ENCODE results near the gene SLC9A7.
A peak's percentile ranks its signal among the peaks of the same experiment; 100 is the strongest.
"Not testable (repeated sequence)": the region's sequence is repeated elsewhere in the genome, so short reads cannot be mapped to it uniquely, and the experiment has no call there.

The SLC9A7 gene

DNA sequence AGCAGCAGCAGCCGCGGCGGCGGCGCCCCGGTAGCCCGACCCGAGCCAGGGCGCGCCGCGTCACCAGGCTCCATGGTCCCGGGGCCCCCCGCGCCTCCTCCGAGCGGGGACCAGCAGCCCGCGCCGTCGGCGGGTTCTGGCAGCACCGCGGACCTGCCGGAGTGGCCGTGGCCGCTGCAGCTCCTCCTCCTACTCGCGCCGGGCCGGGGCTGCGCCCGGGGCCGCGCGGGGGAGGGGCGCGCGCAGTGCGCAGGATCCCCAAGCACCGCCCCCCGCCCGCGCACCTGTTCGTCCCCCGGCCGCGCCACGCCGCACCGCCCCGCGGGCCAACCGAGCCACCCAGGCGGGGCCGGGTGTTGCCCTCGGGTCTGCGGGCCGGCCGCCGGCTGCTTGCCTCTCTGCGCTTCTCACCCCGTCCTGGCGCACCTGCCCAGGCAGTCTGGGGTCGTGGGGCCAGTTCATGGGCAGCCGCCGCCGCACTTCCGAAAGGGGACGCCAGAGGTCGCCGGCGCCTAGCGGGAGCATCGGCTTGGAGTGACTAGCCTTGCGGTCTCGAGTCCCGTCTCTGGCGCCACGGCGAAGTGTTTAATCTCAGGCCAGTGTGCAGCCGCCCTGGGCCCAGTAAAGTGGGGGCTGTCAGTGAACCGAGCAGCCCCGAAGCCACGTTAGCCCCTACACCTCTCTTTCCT lies at the start of gene SLC9A7:
TSS of gene SLC9A7 (minus strand) at position 163 of the 689 bp plus-strand sequence. CDS start at position 74, 89 bp downstream.
- peak; percentile 80 for DNase-seq (ENCODE audit: low spot score)

DNA sequence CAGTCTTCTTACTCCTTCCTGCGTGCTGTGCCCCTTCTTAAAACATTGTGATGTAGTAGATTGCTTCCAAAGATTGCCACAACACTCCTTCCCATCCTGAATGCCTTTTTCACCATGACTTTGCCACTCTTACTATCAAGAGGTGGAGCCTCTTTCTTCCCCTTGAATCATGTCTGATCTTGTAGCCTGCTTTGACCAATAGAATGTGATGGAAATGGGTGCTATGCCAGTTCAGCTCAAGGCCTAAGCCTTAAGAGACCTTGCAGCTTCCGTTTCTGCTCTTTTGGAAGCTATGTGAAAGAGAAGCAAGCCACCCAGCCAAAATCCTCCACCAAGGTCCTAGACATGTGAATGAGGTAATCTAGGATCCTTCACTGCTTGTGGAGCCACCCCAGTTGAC lies 46.4 kb upstream of the SLC9A7 start:
- DNase-seq (ENCODE audit: low spot score) = no peak

DNA sequence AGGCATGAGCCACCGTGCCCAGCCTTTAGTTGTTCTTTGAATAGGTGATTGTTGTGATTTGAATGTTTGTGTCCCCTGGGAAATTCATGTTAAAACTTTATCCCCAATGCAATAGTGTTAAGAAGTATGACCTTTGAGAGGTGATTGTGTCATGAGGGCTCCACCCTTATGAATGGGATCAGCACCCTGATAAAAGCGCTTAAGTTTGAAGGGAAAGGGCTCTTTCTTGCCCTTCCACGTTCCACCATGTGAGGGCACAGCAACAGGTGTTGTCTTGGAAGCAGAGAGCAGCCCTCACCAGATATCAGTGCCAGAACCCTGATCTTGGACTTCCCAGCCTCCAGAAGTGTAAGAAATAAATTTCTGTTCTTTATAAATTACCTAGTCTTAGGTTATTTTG lies 44.2 kb upstream of the SLC9A7 start:
- DNase-seq (ENCODE audit: low spot score) = no peak

DNA sequence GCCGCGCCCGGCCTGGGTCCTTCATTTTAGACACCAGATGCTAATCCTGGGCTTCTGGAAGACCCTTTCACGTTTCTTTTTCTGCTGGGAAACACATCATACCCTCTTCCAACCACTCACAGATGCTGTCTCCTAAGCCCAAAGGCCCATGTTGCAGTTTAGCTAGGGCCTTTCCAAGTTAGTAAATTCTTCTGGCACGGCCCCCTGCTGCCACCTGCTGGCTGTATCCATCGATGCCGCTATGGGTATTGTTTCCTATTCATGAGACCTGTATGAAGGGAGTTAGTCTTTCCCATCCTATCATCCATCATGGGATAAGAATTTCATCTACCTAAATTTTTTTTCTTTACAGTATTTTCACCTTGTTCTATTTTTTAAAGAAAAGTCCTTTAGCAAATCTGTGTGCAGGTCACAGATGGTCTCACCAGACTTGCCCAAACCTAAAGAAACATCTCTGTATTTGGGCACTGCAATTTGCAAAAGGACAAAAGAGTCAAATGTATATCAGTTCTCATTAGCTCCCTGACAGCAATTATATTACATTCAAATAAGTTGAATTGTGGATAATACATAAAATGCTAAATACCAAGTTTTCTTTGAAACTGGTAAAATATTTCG lies 37.8 kb upstream of the SLC9A7 start:
- peak; percentile 73 for DNase-seq (ENCODE audit: low spot score)

DNA sequence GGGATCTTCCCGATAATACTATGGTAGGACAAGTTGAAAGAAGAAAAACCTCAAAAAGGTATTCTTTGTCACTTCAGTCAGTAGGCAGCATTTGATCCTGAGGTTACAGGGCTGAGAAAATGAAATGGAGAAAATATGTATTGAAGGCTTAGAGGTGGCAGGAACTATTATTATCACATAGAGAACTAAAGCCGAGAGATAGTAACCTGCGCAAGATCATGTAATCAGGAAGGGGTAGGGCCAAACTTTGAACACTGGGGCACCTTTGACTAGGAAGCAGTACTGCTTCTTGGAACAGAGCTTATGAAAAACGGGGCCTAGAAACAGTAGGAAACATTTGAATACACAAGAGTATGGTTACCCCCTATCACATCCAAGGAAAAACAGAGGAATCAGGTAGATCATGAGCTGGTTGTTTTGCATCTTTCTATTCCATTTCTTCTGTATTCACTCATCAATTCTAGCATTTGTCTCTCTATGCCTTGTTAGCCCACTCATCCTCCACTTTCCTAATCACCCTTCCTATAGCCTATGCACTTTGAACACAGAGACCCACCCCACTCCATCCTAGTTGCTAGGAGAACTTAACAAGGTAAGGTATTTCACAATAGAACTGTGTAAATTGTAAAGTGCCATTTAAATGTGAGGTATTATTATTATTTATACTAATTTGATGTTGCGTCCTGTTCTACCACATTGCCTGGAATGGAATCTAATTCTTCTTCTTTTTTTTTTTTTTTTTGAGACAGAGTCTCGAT lies 34.6 kb upstream of the SLC9A7 start:
- no peak for DNase-seq (ENCODE audit: low spot score)

DNA sequence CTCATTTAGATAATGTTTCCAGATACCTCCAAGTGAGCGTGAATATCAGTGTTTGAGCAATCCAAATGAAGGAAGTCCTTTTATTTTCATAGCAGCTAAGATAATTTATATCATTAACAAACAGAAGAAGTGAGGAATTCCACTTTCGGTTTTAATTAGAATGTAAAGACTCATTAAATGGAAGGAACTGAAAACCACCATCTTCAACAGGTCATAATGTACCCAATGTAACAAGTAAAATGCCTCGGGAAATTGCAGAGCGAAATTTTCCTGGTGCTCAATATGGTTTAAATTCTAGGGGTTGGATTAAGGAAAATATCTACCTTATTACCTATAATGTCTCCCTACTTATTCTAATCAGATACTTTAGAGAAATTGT lies 33.9 kb upstream of the SLC9A7 start:
- DNase-seq (ENCODE audit: low spot score) = no peak

DNA sequence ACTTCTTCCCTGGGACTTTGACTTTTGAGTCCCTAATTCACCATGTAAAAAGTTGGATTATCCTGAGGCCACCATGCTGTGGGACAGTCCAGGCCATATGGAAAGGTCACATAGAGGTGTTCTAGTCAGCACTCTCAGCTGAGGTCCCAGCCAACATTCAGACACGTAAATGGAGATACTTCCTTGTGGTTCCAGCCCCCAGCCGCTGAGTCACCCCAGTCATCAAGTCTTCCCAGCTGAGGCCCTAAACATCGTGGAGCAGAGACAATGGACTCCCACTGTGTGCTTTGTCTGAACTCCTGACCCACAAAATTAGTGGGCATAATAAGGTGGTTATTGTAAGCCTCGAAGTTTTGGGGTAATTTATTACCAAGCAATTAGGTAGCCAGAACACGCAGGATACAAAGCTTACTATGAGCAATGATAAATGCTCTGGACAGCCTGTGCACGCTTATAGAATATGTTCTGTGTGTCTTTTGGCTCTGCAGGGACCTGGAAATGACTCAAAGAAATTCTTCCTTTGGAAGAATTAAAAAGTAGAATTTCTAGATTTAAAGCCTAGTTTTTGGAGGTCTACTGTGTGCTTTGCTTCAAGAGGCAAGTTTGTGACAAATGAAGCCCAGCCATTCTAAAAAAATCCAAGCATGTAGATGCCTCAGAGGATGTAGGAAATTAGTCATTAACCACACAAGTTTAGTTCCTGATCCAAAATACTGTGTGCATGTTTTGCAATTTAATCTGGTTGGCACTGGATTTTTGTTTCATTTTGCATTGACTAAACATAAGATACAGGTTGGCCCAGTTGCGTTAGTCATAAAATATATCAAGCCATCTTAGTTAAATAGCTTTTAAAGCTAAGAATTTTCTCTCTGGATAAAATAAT lies 33.2 kb upstream of the SLC9A7 start:
- peak; percentile 92 for DNase-seq (ENCODE audit: low spot score)

DNA sequence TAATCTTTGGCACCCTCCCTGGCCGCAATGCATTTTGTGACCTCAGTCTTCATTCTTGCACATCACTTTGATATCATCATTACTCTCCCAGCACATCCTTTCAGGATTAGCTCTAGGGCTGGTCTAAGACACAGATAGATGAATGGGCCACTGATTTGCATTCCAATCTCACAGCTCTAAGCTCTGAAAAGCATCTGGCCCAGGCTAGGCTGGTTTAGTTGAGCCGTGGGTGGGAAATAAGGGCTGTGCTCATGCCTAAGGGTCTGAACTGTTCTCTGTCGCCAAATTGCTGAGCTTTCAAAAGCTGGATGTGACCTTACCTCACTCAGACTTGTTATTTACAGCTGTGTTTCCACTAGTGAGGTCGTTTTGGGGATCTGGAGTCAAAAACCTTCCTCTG lies 30.0 kb upstream of the SLC9A7 start:
- no peak for DNase-seq (ENCODE audit: low spot score)

DNA sequence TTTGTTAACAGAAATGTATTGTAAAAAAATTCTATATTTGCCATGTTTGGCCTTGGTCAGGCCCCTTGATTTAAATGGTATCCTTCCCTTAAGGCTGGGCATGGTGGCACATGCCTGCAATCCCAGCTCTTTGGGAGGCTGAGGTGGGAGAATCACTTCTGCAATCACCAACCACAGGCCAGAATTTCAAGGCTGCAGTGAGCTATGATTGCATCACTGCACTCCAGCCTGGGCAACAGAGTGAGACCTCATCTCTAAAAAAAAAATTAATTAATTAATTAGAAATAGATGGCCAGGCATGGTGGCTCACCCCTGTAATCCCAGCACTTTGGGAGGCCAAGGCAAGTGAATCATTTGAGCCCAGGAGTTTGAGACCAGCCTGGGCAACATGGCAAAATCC lies 25.5 kb upstream of the SLC9A7 start:
- not testable (repeated sequence) for DNase-seq (ENCODE audit: low spot score)

DNA sequence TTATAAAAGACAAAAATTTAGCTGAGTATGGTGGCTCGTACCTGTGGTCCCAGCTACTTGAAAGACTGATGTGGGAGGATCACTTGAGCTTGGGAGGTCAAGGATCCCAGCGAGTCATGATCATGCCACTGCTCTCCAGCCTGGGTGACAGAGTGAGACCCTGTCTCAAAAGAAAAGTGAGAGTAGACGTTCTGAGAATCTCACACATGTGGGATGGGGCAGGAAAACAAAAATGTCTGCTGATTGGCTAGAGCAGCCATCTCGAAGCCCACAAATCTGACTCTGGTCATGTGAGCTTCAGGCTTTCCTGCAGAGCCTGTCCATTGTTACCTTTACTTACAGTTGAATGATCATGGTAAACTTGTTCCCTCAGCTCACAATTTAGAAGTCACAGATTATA lies 23.1 kb upstream of the SLC9A7 start:
- no peak for DNase-seq (ENCODE audit: low spot score)

DNA sequence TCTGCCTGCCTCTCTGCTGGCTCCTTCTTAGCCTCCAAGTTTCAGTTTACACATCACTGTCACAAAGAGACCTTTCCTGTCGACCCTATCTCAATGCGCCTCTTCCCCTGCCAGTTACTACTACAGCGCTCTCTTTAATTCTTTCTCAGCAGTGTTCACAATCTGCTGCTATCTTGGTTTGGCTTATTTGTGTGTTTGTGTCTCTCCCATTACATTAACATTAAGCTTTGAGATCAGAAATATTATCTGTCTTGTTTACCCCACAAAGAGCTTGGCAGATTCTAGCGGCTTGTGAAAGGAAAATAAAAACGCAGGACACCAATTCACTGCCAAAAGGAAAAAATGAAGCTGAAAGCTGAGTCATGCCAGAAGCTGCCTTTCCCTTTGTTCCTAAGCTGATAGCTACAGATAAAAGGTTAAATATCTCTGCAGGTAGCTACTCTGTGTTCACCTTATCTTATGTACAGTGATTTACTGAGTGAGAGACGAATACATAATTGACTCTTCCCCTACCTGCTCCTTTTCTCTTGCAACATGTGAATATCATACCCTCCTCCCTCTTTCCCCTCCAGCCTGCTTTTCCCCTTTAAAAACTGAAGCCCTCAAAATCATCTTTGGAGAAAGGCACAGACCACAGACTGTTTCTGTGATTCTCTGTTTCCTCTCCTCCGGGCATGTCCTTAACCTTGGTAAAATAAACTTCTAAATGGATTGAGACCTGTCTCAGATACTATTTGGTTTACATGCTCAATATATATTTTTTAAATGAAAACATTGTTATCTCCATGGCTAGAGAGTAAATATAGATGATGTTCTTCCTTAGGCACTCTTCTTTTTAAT lies 19.3 kb upstream of the SLC9A7 start:
- DNase-seq (ENCODE audit: low spot score) = no peak

DNA sequence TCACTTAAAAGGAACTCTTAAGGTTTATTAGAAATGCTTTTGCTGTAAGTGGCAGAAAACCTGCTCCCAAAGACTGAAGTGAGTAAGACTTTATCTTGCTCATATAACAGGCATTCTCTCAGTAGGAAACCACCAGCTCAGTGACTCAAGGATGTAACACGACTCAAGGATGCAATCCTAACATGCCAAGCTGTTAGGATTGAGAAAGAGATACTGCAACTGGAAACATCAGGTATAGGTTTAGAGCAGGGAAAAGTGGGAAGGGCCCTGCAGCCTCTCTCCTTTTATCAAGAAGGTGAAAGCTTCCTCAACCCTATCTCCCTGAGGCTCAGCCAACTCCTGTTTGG lies 11.9 kb upstream of the SLC9A7 start:
- DNase-seq (ENCODE audit: low spot score) = peak; percentile 84

DNA sequence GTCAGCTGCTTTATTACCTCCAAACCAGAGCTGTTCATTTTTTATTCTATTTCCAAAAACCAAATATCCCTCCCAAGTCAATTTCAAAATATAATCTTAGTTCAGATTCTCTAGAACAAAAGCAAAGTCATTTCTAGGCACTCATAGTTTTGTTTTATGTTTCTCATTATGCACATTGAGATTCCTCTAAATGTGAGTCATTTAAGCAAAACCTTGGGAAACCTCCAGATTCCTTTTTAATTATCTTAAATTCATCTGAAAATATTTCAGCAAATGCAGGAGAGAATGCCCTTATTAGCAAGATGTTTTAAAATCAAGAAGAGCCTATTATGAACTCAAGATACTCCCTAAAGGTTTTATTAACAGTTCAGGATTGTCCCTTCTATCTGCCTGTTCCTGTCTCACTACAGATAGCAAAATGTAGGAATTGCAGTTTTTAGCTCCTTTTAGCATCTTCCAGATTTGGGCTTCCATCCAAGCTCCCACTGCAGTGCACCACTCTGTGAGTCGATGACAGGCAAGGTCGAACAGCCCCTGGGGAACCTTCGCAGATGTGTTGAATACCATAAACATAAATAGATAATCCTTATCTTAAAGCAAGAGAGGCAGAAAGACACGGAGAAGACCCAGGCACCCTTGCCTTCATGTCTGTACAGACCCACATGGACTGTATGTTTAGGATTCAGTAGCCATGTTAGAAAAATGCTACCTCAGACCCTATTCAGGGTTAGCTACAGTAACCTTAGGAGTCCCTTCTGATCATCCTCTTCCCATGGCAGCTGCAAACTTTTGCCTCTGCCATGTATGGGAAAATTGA lies 11.3 kb upstream of the SLC9A7 start:
- DNase-seq (ENCODE audit: low spot score) = peak; percentile 9

DNA sequence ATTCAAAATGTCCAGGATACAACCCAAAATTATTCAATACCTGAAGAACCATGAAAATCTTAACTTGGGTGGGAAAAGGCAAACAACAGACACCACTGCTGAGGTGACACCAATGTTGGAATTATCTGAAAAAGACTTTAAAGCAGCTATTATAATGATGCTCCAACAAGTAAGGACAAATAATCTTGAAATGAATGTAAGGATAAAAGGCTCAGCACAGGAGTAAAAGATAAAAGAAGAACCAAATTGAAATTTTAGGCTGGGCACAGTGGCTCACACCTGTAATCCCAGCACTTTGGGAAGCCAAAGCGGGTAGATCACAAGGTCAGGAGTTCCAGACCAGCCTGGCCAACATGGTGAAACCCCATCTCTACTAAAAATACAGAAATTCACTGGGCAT lies 4.0 kb upstream of the SLC9A7 start:
- DNase-seq (ENCODE audit: low spot score) = no peak

DNA sequence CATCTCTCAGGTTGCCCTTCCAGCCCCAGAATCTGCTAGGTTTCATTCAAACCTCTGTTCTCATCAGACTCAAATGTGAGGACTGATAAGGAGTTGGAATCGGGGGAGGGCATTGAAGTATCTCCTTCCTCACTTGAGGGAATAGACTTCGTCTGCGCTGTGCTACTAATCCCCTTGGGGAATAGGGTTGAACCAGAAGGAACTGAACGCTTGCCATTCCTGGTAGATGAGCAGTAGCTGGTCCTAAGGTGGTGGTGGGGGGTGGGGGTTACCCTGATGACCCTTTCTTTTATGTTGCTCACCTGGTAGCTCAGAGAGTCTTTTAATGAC lies 692 bp upstream of the SLC9A7 start:
- DNase-seq (ENCODE audit: low spot score) = no peak

DNA sequence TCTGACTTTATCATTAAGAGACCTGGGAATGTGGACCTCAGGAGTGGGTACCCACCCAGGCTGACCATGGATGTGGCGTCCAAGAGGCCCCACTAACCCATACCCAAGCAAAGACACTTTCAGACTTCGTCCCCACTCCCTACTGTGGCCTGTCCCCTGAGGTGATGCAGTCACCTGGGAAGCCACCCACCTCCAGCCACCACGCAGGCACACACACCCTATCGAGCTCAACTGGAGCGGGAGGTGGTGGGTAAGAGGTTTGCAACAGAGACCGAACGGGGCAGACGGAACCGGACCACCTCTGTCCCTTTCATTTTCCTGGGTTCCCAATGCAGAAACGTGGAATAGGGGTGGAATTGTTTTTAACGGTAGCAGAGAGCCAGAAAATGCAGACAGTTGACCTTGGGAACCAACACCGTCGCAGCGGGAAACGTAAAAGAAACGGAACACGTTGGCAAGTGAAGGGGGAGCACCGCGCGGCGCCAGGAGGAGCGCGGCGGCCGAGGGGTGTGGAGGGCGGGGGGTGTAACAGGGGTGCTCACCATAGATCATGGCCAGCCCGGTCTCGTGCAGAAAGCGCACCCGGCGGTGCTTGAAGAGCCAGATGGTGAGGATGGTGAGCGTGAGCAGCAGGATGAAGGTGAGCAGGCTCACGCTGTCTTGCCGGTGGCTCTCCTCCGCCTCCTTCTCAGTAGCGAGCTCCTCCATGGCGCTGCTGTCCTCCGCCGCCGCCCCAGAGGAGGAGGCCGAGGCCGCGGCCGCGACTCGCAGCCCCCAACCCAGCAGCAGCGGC lies 559 bp downstream of the SLC9A7 start:
- DNase-seq (ENCODE audit: low spot score) = no peak

DNA sequence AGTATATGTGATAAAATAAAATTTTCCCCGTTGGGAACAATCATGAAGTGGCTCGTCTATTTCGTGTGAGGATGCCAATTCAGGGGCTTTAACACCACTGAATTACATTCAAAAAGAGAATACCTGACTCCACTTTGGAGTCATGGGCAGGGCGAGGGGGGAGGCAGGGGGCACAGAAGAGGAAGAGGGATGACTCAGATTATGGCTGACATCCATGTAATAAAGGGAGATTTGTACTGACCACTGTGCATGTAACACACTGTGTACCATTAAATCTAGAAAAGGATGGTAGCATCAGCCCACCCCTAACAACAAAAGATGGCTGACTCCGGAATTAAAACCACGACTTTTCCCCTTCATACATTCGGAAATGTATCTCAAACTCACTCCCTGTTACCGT lies 1.3 kb downstream of the SLC9A7 start:
- DNase-seq (ENCODE audit: low spot score) = no peak

DNA sequence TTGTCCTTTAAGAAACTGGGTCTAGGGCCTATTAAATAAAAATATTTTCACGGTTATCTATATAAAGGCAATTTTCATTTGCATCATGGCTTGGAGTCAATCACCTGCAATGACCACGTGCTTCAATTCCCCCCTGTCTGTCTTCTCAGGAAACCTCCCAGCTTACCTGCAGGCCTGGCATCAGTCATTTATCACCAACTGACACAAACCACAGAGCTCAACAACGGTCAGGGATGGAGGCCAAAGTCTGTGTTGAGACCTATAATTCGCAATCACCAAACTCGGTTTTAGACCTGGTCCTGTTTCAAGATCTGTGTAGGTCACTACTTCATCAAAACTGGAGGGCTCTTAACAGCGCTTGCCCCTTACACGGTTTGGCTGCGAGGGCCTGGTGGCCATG lies 1.9 kb downstream of the SLC9A7 start:
- DNase-seq (ENCODE audit: low spot score) = no peak

DNA sequence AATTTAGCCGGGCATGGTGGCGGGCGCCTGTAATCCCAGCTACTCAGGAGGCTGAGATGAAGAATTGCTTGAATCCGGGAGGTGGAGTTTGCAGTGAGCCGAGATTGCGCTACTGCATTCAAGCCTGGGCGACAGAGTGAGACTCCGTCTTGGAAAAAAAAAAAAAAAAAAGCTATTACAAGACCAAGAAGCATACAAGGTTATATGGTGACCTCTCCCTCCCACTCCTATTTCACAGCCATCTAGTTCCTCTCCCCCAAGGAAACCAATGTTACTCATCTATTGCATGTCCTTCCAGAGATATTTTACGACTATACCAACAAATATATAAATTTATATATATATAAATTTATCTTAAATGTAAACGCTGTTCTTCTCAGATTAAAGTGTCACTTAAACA lies 3.2 kb downstream of the SLC9A7 start:
- DNase-seq (ENCODE audit: low spot score) = no peak

DNA sequence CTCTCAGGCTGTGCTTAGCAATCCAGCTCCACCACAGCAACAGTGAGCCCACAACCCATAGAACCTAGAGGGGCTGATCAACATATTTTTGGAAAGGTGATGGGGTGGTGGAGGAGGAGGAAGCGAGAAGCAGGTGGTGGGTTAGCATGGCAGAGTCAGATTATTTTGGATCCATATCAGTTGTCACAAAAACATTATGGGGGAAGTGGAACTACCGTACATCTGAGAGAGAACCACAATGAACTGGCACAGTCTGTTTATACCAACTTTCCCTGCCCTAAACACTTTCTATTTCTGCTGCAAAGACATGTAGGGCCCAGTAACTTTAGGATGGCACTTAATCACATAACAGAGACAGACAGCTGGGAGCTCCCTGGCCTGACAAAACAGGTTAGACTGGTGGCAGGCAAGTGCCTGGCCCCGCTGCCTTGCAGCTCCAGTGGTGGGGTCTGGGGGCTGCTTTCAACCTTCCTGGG lies 4.3 kb downstream of the SLC9A7 start:
- no peak for DNase-seq (ENCODE audit: low spot score)

Measured in kidney tubule cell (primary cell).